Stimulated activated CD8-positive, alpha-beta memory T cell treated with anti-CD3 and anti-CD28 coated beads, Interleukin-7, amount 100 ng/mL, for 4 hours (primary cell): Measurements from ENCODE around the gene KCNG3.
"Not testable (repeated sequence)": the region's sequence is repeated elsewhere in the genome, so short reads cannot be mapped to it uniquely, and the experiment has no call there.

Experiments
- DNase-seq, 2 donors: peaks; one replicate each; pipeline ENCODE4 v3.0.0-alpha.2; 2020; ENCODE audit warnings: low read depth in 2 of 2

Gene KCNG3

DNA sequence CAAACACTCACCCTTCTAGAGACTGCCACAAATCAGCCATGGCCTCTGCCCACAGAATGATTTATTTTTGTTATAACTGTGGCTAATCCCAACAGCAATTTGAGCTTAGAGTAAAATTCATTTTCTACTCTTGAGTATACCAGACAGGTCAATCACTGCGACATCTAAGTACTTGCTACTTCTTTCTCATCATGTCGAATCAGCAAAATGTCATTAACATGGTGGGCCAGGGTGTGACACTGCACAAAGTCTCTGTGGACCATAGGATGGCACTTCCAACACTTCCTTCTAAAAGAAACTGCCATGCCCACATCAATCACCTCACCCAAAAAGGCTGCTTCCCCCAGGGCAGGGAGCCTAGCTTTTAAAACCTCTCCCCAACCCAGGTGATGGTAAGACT, 64.4 kb downstream of the KCNG3 start:
- DNase-seq: no peak

DNA sequence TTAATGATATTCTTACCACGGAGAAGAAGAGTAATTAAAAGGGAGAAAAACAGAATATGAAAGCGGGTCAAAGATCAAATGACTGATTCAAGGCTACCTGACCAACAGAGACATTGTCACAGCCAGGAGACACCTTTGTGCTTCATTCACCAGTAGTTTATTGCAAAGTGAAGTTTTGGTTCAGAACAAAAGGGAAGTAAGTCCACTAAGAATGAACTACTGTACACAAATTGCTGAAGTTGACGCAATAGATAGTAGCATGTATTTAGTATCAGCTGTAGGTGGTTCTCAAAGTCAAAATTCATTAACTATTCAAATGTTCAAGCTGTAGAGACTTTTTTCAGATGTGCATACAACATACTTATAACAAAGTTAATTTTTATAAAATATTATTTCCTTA, 68.1 kb downstream of the KCNG3 start:
- DNase-seq: no peak

DNA sequence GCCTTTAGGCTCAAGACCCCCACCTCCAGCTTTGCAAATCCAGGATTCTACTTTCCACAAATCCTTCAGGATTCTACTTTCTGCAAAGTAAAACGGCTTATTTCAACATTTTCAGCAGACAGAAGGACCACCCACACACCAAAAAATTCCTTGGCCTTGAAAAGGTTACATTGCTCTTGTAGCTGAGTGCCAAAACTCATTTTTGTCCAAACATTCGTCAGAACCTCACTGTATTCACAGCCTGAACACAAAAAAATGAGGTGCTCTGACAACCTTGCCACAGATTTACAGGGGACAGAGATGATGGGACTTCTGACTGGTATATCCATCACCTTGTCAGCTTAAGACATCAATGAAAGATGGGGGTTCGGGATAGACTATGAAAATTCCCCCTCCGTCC, 69.7 kb downstream of the KCNG3 start:
- DNase-seq: no peak

DNA sequence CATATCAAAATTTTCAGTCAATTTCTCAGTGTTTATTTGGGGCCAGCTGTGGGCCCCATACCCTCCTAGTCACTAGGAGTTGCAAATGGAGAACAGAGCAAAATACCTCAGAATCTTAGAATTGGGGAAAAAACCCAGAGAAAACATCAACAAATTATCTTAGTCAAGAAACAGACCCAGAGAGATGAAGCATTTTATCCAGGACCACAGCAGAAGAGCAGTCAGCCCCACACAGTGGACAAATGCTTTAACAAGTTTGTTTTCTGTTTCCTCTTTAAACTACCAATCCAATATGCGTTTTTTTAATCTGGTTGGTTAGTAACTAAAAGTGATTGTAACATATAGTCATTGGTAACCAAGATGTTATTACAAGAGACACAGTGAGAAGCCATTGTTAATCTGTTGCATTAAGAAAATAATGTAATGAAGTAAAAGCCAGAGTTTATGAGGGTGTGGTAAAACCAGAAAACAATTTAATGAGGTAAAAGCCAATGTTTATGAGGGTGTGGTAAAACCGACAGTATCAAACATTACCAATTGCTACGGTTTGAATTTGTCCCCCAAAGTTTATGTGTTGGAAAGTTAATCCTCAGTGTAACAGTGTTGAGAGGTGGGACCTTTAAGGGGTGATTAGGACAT, 72.1 kb downstream of the KCNG3 start:
- DNase-seq: no peak

DNA sequence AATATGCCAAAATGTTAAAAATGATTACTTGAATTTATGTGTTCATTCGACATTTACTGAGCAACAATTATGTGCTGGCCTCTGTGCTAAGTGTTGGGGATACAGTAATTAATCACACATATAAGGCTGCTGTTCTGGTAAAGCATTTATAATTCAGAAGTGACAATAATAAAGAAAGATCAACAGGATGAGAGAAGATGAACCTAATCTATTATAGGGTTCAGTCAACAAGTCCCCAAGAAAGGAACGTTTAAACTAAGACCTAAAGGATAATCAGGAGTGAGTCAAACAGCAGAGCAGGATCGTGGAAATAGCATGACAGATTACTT, 72.7 kb downstream of the KCNG3 start:
- no peak for DNase-seq

DNA sequence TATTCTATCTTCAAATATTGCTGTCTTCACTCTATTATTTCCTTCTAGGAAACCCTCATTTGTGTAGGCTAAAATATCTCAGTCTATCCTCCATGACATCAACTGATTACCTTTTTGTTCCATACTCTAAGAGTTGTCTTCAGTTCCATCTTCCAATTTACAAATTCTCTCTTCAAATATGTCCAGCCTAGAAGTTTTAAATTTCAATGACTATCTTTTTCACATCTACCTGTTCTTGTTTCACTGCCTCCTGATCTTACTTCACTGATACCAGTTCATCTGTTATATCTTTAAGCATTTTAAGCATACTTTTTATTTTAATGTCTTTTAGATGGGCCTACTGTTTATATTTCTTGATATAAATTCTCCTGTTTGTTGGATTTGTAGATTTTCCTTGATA, 79.1 kb downstream of the KCNG3 start:
- DNase-seq: no peak

DNA sequence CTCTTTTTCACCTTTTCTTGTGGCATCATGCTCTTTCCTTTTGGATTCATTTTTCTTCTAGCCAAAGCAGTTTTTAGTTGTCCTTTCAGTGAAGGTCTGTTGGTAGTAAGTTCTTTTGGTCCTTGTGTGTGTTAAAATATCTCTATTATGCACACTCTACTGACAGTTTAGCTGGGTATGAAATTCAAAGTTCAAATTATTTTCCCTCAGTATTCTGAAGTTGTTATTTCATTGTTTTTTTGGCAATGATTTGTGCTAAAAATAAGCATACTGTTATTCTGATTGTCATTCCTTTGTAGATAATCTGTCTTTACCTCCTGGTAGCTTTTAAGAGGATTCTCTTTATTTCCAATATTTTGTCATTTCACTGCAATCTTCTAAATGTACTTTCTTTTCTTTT, 79.6 kb downstream of the KCNG3 start:
- DNase-seq: no peak

DNA sequence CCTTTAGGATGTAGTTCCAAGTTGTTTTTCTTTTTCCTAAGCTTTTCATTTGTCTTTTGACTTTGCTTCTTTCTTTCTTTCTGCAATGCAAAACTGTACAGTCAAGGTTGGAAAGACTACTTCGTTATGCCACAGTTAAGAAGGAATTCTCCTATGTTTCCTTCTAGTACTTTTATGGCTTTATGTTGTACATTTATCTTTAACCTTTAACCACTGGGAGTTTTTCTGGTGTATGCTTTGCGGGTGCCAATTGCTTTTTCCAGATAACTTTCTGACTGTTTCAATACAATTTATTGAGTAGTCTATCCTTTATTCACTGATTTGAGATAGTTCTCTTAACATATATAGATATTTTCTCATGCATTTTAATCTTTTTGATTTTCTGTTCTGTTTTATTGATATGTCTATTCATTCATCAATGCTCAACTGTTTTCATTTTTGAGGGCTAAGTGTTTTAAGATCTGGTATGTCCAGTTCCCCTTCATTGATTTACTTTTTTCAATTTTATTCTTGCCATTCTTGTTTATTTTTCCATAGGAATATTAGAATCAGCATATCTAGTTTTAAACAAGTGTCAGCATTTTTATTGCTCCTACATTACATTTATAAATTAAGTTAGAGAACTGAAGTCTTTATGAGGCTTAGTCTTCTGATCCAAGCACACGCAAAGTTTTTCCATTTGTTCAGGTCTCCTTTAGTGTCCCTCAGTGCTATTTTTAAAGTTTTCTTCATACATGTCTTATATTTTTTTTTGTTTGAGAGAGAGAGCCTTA, 82.9 kb downstream of the KCNG3 start:
- no peak for DNase-seq

DNA sequence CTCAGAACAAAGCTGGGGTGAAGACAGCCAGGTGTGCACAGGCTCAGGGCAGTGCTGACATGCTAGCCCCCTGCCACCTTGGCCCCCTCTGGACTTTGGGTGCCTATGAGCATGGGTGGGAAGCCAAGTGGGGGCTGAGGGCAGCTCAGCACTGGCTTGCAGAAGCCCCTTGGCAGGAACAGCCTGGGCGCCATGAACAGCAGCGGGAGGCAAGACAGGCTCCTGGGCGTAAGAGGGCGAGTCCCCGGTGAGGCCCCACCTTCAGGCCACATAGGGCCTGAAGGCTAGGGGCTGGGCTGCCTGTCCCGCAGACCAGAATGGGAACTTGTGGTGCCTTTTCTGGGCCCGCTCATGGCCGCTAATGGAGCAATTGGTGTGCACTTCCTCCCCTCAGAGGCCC, 85.8 kb downstream of the KCNG3 start:
- DNase-seq: no peak

DNA sequence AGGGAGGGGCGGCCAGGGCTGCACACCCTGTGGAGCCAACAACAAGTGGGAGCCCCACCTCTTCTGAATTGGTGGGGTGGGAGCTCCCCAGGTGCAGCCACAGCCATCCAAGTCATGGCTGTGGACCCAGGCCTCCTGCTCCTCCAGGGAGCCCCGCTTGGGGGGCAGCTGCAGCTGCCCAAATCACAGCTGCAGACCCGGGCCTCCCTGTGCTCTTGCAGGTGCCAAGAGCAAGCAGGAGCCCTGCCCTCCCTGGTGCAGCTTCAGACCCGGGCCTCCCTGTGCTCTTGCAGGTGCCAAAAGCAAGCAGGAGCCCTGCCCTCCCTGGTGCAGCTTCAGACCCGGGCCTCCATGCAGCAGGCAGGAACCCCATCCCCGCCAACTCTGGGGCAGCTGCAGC, 86.3 kb downstream of the KCNG3 start:
- DNase-seq: no peak

DNA sequence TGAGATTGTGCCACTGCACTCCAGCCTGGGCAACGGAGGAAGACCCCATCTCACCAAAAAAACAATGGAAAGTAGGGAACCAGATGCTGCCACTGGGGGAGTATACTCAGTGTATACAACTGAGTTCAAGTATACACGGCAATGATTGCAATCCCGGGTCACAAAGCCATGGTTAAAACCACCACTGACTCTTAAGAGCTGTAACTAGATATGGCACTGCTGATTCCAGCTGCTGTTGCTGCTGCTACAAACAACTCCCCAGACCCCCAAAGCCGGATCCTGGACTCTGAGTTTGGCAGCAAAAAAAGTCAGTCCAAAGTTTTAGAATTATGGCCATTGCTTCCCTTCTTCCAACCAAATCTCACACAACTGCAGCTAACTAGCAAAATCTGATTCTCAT, 89.1 kb downstream of the KCNG3 start:
- DNase-seq: no peak

DNA sequence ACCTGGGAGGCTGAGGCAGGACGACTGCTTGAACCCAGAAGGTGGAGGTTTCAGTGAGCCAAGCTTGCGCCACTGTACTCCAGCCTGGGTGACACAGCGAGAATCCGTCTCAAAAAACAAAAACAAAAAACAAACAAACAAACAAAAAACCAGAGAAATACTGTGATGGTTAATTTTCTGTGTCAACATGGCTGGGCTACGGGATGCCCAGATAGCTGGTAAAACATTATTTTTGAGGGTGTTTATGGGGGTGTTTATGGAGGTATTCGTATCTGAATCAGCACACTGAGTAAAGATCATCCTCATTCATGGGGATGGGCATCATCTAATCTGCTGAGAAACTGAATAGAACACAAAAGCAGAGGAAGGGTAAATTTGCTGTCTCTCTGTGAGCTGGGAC, 92.0 kb downstream of the KCNG3 start:
- DNase-seq: no peak

DNA sequence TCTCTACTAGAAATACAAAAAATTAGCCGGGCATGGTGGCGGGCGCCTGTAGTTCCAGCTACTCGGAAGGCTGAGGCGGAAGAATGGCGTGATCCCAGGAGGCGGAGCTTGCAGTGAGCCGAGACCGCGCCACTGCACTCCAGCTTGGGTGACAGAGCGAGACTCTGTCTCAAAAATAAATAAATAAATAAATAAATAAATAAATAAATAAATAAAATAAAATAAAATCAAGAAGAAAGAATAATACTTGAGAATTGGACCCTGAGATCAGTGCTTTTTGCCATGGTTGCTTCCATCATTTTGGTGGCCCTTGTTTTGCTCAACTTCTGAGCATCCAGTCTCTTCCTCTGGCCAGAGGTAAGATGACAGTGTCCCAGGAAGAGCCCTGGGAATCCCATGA, 95.7 kb downstream of the KCNG3 start:
- not testable (repeated sequence) for DNase-seq

DNA sequence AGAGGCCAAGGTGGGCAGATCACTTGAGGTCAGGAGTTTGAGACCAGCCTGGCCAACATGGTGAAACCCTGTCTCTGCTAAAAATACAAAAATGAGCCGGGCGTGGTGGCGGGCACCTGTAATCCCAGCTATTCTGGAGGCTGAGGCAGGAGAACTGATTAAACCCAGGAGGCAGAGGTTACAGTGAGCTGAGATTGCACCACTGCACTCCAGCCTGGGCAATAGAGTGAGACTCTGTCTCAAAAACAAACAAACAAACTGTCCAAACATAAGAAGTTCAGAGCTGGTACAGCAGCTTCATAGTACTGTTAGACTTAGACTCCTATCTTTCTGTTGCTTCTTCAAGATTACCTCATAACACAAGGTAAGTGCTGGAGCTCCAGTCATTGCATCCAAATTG, 100.5 kb downstream of the KCNG3 start:
- DNase-seq: not testable (repeated sequence)

DNA sequence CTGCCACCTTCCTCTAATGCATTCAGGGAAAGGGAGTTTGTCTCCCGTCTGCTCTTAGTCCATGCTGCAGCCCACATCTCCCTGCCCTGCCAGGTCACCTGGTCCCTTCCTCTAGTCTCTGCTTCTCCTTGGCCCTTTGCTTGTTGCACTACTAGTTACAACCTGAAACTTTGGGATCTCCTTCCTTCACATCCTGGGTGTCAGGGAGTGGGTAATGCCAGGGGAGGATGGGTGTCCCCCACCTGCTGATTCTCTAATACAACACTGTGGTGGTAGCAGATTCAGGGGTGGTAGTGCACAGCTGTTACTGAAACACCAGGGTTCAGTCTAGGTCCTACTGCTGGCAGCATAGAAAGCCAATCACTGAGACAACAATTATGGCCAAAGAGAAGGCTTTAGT, 101.6 kb downstream of the KCNG3 start:
- DNase-seq: no peak
